GM12878 (cell line): ENCODE results near the gene LRRC61. TPM values are rescaled to one million over a fixed set of nuclear protein-coding genes. Genes with fewer than 3 reads are reported as not detected.

Experiments
- ATAC-seq: fragments of 200-7000 bp; cut with Tn5 transposase; 3 replicates; pipeline ENCODE4 v1.9.1; 2020; ENCODE audit warnings: mild to moderate bottlenecking, moderate library complexity
- BruUV-seq: library from RNA; stranded (reverse); fragments of 400-500 nt; replicated peaks from 2 replicates; lab custom pipeline; 2021; lab: Mats Ljungman, UMichigan
- CTCF ChIA-PET: fragments of 300-600 bp; sonication (Branson Sonifier 250); formaldehyde crosslinking; extraction: SDS; loops from one replicate; lab custom pipeline; 2021; ENCODE audit warnings: inconsistent platforms; lab: Yijun Ruan, JAX
- POLR2A ChIA-PET: fragments of 350-600 bp; formaldehyde crosslinking; extraction: SDS; loops from one replicate; lab custom pipeline; 2021; ENCODE audit warnings: inconsistent platforms; lab: Charles Lee
- RAD21 ChIA-PET: fragments of 300-600 bp; sonication (Branson Sonifier 250); formaldehyde crosslinking; loops from one replicate; lab custom pipeline; 2023; ENCODE audit warnings: antibody characterized with exemption; ENCODE audit not compliant: unreplicated experiment; lab: Charles Lee
- SMC1A ChIA-PET: fragments of 300-600 bp; sonication (Branson Sonifier 250); formaldehyde crosslinking; loops from one replicate; lab custom pipeline; 2023; ENCODE audit not compliant: unreplicated experiment, uncharacterized antibody; lab: Charles Lee
- DNase-seq: peaks from one replicate; pipeline ENCODE4 v3.0.0-alpha.2; 2011; ENCODE audit warnings: low read depth, low spot score
- FAIRE-seq: peaks from 3 replicates; lab custom pipeline; 2011; peaks lifted over from hg19 to GRCh38; lab: Jason Lieb, UNC
- H2AFZ ChIP-seq: 2 replicates; pipeline ENCODE4 v1.6.0; 2011; ENCODE audit warnings: low read depth, low read length, control low read depth; ENCODE audit not compliant: control insufficient read depth
- H3K27ac ChIP-seq: 2 replicates; pipeline ENCODE4 v1.5.1; 2011; ENCODE audit warnings: control low read depth; ENCODE audit not compliant: control insufficient read depth, insufficient read depth
- H3K27me3 ChIP-seq, 2 experiments: replicated peaks in 1 of 2; 2 replicates each; pipeline versions ENCODE4 v1.6.0 to v1.6.1; 2011; ENCODE audit warnings: low read length in 1 of 2; ENCODE audit not compliant: control insufficient read depth in 2 of 2, insufficient read depth in 2 of 2
- H3K36me3 ChIP-seq, 2 experiments: 2 replicates each; pipeline ENCODE4 v1.5.1; 2011; ENCODE audit warnings: low read length in 1 of 2; ENCODE audit not compliant: control insufficient read depth in 2 of 2, insufficient read depth in 2 of 2
- H3K4me1 ChIP-seq: 2 replicates; pipeline ENCODE4 v1.6.1; 2011; ENCODE audit warnings: mild to moderate bottlenecking, low read length, moderate library complexity, mixed read lengths; ENCODE audit not compliant: control insufficient read depth, insufficient read depth
- H3K4me2 ChIP-seq: 2 replicates; pipeline ENCODE4 v1.6.0; 2011; ENCODE audit warnings: control low read depth; ENCODE audit not compliant: control insufficient read depth, insufficient read depth
- H3K4me3 ChIP-seq: fragments of 200-600 bp; sonication (generic); 2 replicates; pipeline ENCODE4 v1.5.1; 2016
- H3K79me2 ChIP-seq: 2 replicates; pipeline ENCODE4 v1.6.0; 2011; ENCODE audit warnings: low read length; ENCODE audit not compliant: control insufficient read depth, insufficient read depth
- H3K9ac ChIP-seq: 2 replicates; pipeline ENCODE4 v1.8.0; 2011; ENCODE audit warnings: low read length, control low read depth, mixed read lengths; ENCODE audit not compliant: control insufficient read depth, insufficient read depth
- H3K9me3 ChIP-seq: replicated peaks from 3 replicates; pipeline ENCODE4 v1.5.1; 2011; ENCODE audit warnings: mild to moderate bottlenecking, low read length; ENCODE audit not compliant: control insufficient read depth, insufficient read depth
- H4K20me1 ChIP-seq: 2 replicates; pipeline ENCODE4 v1.6.0; 2011; ENCODE audit not compliant: control insufficient read depth, insufficient read depth
- ATF7 ChIP-seq: fragments of 450-650 bp; IDR thresholded peaks from 2 replicates; pipeline ENCODE4 v1.6.1; 2016; ENCODE audit warnings: low read depth, mild to moderate bottlenecking
- BCL11A ChIP-seq: IDR thresholded peaks from 2 replicates; pipeline ENCODE4 v1.6.1; 2011; ENCODE audit warnings: low read depth, low read length
- BMI1 ChIP-seq: fragments of 450-650 bp; IDR thresholded peaks from 2 replicates; pipeline ENCODE4 v1.6.1; 2016; ENCODE audit warnings: mild to moderate bottlenecking, moderate library complexity, borderline replicate concordance
- CBX5 ChIP-seq: sonication (generic); IDR thresholded peaks from 2 replicates; pipeline ENCODE4 v1.6.1; 2016; ENCODE audit warnings: low read depth, moderate library complexity, mild to moderate bottlenecking, inconsistent platforms
- CEBPB ChIP-seq, 2 experiments: fragments of 150-350 bp in 1 of 2; IDR thresholded peaks; 2 replicates each; pipeline ENCODE4 v1.6.1; 2012 to 2014; ENCODE audit warnings: low read depth in 2 of 2, low read length in 2 of 2, borderline replicate concordance in 1 of 2, inconsistent platforms in 1 of 2
- CEBPZ ChIP-seq: fragments of 150-350 bp; IDR thresholded peaks from 2 replicates; pipeline ENCODE4 v1.6.1; 2016; ENCODE audit warnings: low read depth, low read length
- CREB1 ChIP-seq: IDR thresholded peaks from 2 replicates; pipeline ENCODE4 v1.6.1; 2012; ENCODE audit warnings: low read depth, mild to moderate bottlenecking, inconsistent platforms
- EGR1 ChIP-seq, 2 experiments: IDR thresholded peaks; 1 replicate in 1 of 2; 2 replicates in 1 of 2; pipeline ENCODE4 v1.6.1; 2011 to 2012; ENCODE audit warnings: low read depth in 2 of 2, low read length in 2 of 2, borderline replicate concordance in 1 of 2, mild to moderate bottlenecking in 1 of 2, moderate library complexity in 1 of 2
- ESRRA ChIP-seq: IDR thresholded peaks from 2 replicates; pipeline ENCODE4 v1.6.1; 2012; ENCODE audit warnings: mild to moderate bottlenecking, low read length, improper control_type of control experiment
- FOS ChIP-seq: IDR thresholded peaks from 3 replicates; pipeline ENCODE4 v1.6.1; 2011; ENCODE audit warnings: borderline replicate concordance; ENCODE audit not compliant: insufficient read length; ENCODE audit errors: extremely low read depth
- IKZF1 ChIP-seq: fragments of 450-650 bp; conservative IDR thresholded peaks from 2 replicates; pipeline ENCODE4 v1.6.1; 2017; ENCODE audit warnings: antibody characterized with exemption, mild to moderate bottlenecking
- KAT2A ChIP-seq: conservative IDR thresholded peaks from 2 replicates; pipeline ENCODE4 v1.6.1; 2011; ENCODE audit warnings: low read depth, low read length; ENCODE audit not compliant: control insufficient read depth
- MXI1 ChIP-seq: fragments of 150-350 bp; IDR thresholded peaks from 2 replicates; pipeline ENCODE4 v1.6.1; 2011; ENCODE audit warnings: low read depth, mild to moderate bottlenecking, inconsistent platforms, low read length, improper control_type of control experiment
- MYB ChIP-seq: fragments of 150-350 bp; IDR thresholded peaks from 2 replicates; pipeline ENCODE4 v1.6.1; 2014; ENCODE audit warnings: mild to moderate bottlenecking, low read depth, low read length, borderline replicate concordance
- PBX3 ChIP-seq: IDR thresholded peaks from 2 replicates; pipeline ENCODE4 v1.6.1; 2011; ENCODE audit warnings: mild to moderate bottlenecking, low read depth, low read length, moderate library complexity; ENCODE audit not compliant: insufficient replicate concordance
- PML ChIP-seq: IDR thresholded peaks from 2 replicates; pipeline ENCODE4 v1.6.1; 2012; ENCODE audit warnings: low read length, inconsistent platforms
- RUNX3 ChIP-seq: IDR thresholded peaks from 2 replicates; pipeline ENCODE4 v1.6.1; 2012; ENCODE audit warnings: low read length, inconsistent platforms
- SREBF1 ChIP-seq: IDR thresholded peaks from 2 replicates; pipeline ENCODE4 v1.6.1; 2012; ENCODE audit warnings: mild to moderate bottlenecking, low read length
- TARDBP ChIP-seq: IDR thresholded peaks from 2 replicates; pipeline ENCODE4 v1.6.1; 2016; ENCODE audit warnings: borderline replicate concordance
- ZSCAN29 ChIP-seq: fragments of 450-650 bp; IDR thresholded peaks from 2 replicates; pipeline ENCODE4 v1.6.1; 2017; ENCODE audit warnings: mild to moderate bottlenecking, moderate library complexity
- WGBS: methylation state at CpG from one replicate; pipeline ENCODE4 v1.1.6; 2016; ENCODE audit warnings: low lambda C conversion rate; ENCODE audit not compliant: insufficient replicate concordance, insufficient coverage; ENCODE audit errors: missing lambda C conversion rate; 5-methylcytosine and 5-hydroxymethylcytosine counted together
- in situ Hi-C: fragments of 300-500 bp; cut with MboI; formaldehyde crosslinking; loops from 9 replicates; pipeline ENCODE4 v1.14.3; 2018; ENCODE audit warnings: mixed read lengths
- intact Hi-C: fragments of 100-400 bp; cut with micrococcal nuclease; formaldehyde crosslinking; loops from one replicate; pipeline ENCODE4 v1.14.2; 2022; ENCODE audit not compliant: unreplicated experiment
- polyA plus RNA-seq, 11 experiments: library from polyadenylated mRNA; depleted of rRNA in 4 of 11; unstranded in 6 of 11; stranded (reverse) in 5 of 11; fragments of >200 nt; fragmentation: Nextera tagmentation in 4 of 11; fragmentation: Illumina TruSeq in 1 of 11; extraction: Ambion mirVana in 4 of 11; extraction: Trizol in 1 of 11; gene quantifications; 1 replicate in 1 of 11; 2 replicates in 10 of 11; pipeline versions ENCODE4 v1.2.1 to v1.2.3, GENCODE V29; 2011 to 2016; ENCODE audit warnings: inconsistent platforms in 2 of 11, missing spikeins in 2 of 11, low read depth in 1 of 11
- total RNA-seq, 4 experiments: library from RNA; depleted of rRNA in 3 of 4; stranded (reverse); fragments of >200 nt in 3 of 4; fragmentation: Illumina TruSeq in 1 of 4; extraction: Trizol in 1 of 4; gene quantifications; 2 replicates each; pipeline versions ENCODE4 v1.2.1 to v1.2.3, GENCODE V29; 2013 to 2021

LRRC61 gene
- total and polyA plus RNA-seq, 10 of the 15 experiments (the other 5 are each of a cell fraction or from before 2014, with no cell fraction given) = 1.4 to 54.2 (median 21.8) TPM

- ATAC-seq (no peak), DNase-seq (no peak), FAIRE-seq (no peak)
- Histone ChIP-seq H3K4me2 (peak overlapping the region; percentile 95; the same call in 1 of the 2 replicates), H3K9me3 (no peaks in the 10 kb centered on the region), H3K79me2 (peaks cover 57% of the 10 kb centered on the region), H3K27ac (peak overlapping the region; percentile 97), H3K4me3 (no peak overlapping the region), H4K20me1 (no peaks in the 10 kb centered on the region), H3K9ac (no peak overlapping the region), H3K4me1 (peaks cover 64% of the 10 kb centered on the region), H3K27me3 (no peaks in the 10 kb centered on the region), H2AFZ (no peak overlapping the region), H3K36me3 (peaks cover 6 to 10% of the 10 kb centered on the region in 2 experiments; a peak in 2 of 4 replicates)
- ChIA-PET CTCF (interaction anchor here (0.7 to 2.2 kb wide), 11 partner anchors 7 to 570 kb away, joined by 3 to 18 read pairs (median 7); partner anchors contain the start of gene REPIN1), POLR2A (interaction anchor here (1.0 to 6.2 kb wide), 15 partner anchors 8 to 58 kb away, joined by 3 to 89 read pairs (median 6); partner anchors contain the start of gene REPIN1), SMC1A (interaction anchor here (1.0 to 2.2 kb wide), 13 partner anchors 10 to 57 kb away, joined by 3 to 41 read pairs (median 5); partner anchors contain the start of gene REPIN1), RAD21 (interaction anchor here (1.1 to 2.2 kb wide), 8 partner anchors 9 to 309 kb away, joined by 3 to 45 read pairs (median 7); partner anchors contain the start of genes GIMAP2 and REPIN1)
- intact Hi-C loops (loop anchor here (5.0 kb wide), 1 partner anchor 290 kb away; no protein-coding TSS in a partner anchor), in situ Hi-C loops (no loop called here)
- WGBS = 0% methylated on average over 3 of the region's 3 CpGs
- BruUV-seq = no TSS peak
- TF ChIP-seq KAT2A (no peak), IKZF1 (no peak; the same call in 1 of the 2 replicates), TARDBP (no peak), CEBPB (IDR thresholded peaks at IDR 0.05; ENCODE audit: borderline replicate concordance in 1 of 2, low read depth in 2 of 2, low read length in 2 of 2) (no peak), ESRRA (no peak), CEBPZ (no peak), MXI1 (no peak), MYB (no peak), PBX3 (no peak), BCL11A (no peak), RUNX3 (no peak), CREB1 (no peak), EGR1 (IDR thresholded peaks at IDR 0.05; ENCODE audit: borderline replicate concordance in 1 of 2, low read depth in 2 of 2, low read length in 2 of 2) (no peak), PML (0 out of 2 replicates have a peak, but pooled peaks have one; percentile 16), CBX5 (no peak), ATF7 (0 out of 2 replicates have a peak, but pooled peaks have one; percentile 9), SREBF1 (no peak), BMI1 (no peak), FOS (no peak), ZSCAN29 (no peak)
Observed at GRCh38 chr7:150377196-150377595, 54.0 kb downstream of the LRRC61 start.
